Measurements from ENCODE around the gene INPP5B. TPM values are rescaled to one million over a fixed set of nuclear protein-coding genes. Genes with fewer than 3 reads are reported as not detected.

Gene INPP5B
- total RNA-seq, 2 experiments from 2014 or later: 26.3 to 26.7 TPM

DNA sequence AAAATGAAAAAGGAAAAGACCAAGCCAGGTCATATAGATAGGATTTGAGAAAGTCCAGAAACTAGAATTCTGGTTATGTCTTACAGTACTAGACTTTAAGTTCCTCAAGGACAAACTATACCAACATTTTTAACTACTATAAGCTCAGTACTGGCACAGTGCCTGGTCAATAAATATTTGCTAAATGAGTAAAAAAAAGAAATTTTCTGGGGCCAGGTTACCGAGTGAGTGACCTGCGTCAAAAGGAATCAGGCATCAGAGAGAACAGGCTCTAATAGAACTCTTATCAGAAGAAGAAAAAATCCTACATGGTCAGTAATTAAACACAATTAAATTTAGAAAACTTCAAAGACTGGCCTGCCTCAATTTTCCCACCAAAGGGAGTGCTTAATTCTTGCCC, 115.0 kb downstream of the INPP5B start:
- ChIA-PET POLR2A (interaction anchor here (1.0 kb wide), 1 partner anchor 25 kb away, joined by 3 read pairs; the partner anchor contains the start of gene C1orf122), CTCF (interaction anchor here (0.8 kb wide), 1 partner anchor 28 kb away, joined by 4 read pairs; no protein-coding TSS in a partner anchor)
- Mint-ChIP-seq H3K27ac (no peak overlapping the region), H3K9me3 (no peaks in the 10 kb centered on the region), H3K4me3 (no peak overlapping the region), H3K4me1 (no peaks in the 10 kb centered on the region), H3K27me3 (no peaks in the 10 kb centered on the region), H3K36me3 (ENCODE audit: low read depth) (peaks cover 61% of the 10 kb centered on the region)
- no peak for DNase-seq

DNA sequence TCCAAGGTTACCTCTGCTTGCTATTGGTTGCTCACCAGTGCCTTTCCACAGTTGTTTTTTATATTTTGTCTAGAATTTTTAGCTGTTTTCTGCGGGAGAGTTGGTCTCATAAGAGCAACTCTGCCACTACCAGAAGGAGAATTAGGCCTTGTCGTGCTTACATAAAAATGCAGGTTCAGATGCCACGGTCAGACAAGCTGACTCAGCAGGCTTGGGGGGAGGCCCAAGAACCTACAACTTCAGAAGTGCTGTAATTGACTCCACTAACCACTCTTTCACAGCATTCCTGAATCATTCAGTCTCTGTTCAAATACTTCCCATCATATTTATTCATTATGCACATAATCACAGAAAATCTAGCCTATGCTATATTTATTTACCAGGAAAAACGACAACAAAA, 115.7 kb downstream of the INPP5B start:
- POLR2A ChIA-PET: interaction anchor here (1.0 kb wide), 1 partner anchor 24 kb away, joined by 3 read pairs; the partner anchor contains the start of gene C1orf122
- CTCF ChIA-PET: no interaction called here
- DNase-seq: no peak
- Mint-ChIP-seq H3K36me3 (ENCODE audit: low read depth) (peaks cover 61% of the 10 kb centered on the region), H3K9me3 (no peaks in the 10 kb centered on the region), H3K27me3 (no peaks in the 10 kb centered on the region), H3K4me1 (no peaks in the 10 kb centered on the region), H3K27ac (no peak overlapping the region), H3K4me3 (no peak overlapping the region)

GRCh38 chr1:37828410-37829074, 118.3 kb downstream of the INPP5B start:
- H3K4me3 Mint-ChIP-seq: no peak overlapping the region
- ChIA-PET CTCF (interaction anchor here (0.7 to 2.5 kb wide), 2 partner anchors 31 to 457 kb away, joined by 3 to 10 read pairs; partner anchors contain the start of gene MTF1), POLR2A (no interaction called here)
- no peak overlapping the region for H3K27ac Mint-ChIP-seq
- no peaks in the 10 kb centered on the region for H3K27me3 Mint-ChIP-seq
- peaks cover 10% of the 10 kb centered on the region for H3K4me1 Mint-ChIP-seq
- peaks cover 45% of the 10 kb centered on the region for H3K36me3 Mint-ChIP-seq (ENCODE audit: low read depth)
- H3K9me3 Mint-ChIP-seq: no peaks in the 10 kb centered on the region
- no peak for DNase-seq

GRCh38 chr1:37825506-37825905, 121.3 kb downstream of the INPP5B start:
- peaks cover 40% of the 10 kb centered on the region for H3K36me3 Mint-ChIP-seq (ENCODE audit: low read depth)
- H3K27me3 Mint-ChIP-seq: no peaks in the 10 kb centered on the region
- ChIA-PET POLR2A (interaction anchor here (1.0 to 1.1 kb wide), 2 partner anchors 17 to 18 kb away, joined by 3 to 4 read pairs; partner anchors contain the start of genes C1orf122 and YRDC), CTCF (interaction anchor here (1.2 kb wide), 1 partner anchor 34 kb away, joined by 7 read pairs; the partner anchor contains the start of gene MTF1)
- no peak overlapping the region for H3K27ac Mint-ChIP-seq
- DNase-seq: no peak
- no peaks in the 10 kb centered on the region for H3K9me3 Mint-ChIP-seq
- H3K4me1 Mint-ChIP-seq: peaks cover 15% of the 10 kb centered on the region
- no peak overlapping the region for H3K4me3 Mint-ChIP-seq

GRCh38 chr1:37824001-37824400, 122.9 kb downstream of the INPP5B start:
- no peak overlapping the region for H3K27ac Mint-ChIP-seq
- peaks cover 15% of the 10 kb centered on the region for H3K4me1 Mint-ChIP-seq
- CTCF ChIA-PET: interaction anchor here (1.4 kb wide), 1 partner anchor 13 kb away, joined by 3 read pairs; no protein-coding TSS in a partner anchor
- no peaks in the 10 kb centered on the region for H3K27me3 Mint-ChIP-seq
- no peak overlapping the region for H3K4me3 Mint-ChIP-seq
- peaks cover 38% of the 10 kb centered on the region for H3K36me3 Mint-ChIP-seq (ENCODE audit: low read depth)
- no peaks in the 10 kb centered on the region for H3K9me3 Mint-ChIP-seq
- DNase-seq: no peak
- POLR2A ChIA-PET: no interaction called here

DNA sequence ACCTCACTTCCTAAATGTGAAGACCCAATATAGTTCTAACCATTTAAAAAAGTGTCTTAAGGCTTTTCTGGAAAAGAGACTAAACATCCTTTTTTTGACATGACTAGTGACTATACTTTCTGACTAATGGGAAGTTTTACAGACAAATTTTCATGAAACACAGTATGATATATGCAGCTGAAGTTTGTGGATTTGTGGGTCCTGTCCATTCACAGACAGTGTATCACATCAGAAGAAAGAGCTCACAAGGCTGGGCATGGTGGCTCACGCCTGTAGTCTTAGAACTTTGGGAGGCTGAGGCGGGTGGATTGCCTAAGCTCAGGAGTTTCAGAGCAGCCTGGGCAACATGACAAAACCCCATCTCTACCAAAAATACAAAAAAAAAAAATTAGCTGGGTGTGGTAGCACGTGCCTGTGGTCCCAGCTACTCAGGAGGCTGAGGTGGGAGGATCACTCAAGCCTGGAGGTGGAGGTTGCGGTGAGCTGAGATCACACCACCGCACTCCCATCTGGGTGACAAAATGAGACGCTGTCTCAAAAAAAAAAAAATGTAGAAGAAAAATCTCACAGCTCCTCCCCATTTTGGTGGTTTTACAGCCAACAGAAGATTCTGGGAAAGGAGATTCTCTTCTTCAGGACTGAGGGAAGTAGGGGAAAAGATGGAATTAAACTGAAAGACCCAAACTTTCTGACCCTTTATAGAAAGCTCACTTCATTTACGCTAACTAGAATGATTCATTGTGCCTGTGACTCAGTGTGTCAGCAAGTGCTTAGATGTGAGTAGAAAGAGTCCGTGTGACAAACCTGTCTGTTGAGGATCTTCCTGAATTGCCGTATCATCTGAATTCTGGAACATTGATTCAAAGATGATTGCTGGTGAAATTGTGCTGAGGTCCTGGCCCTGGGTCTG, 123.7 kb downstream of the INPP5B start:
- H3K27ac Mint-ChIP-seq: peak overlapping the region; percentile 50
- no peak overlapping the region for H3K4me3 Mint-ChIP-seq
- peaks cover 34% of the 10 kb centered on the region for H3K36me3 Mint-ChIP-seq (ENCODE audit: low read depth)
- DNase-seq: peak; percentile 32
- H3K27me3 Mint-ChIP-seq: no peaks in the 10 kb centered on the region
- ChIA-PET POLR2A (interaction anchor here (0.8 to 2.6 kb wide), 3 partner anchors 13 to 28 kb away, joined by 3 to 10 read pairs (median 3); partner anchors contain the start of genes C1orf122 and YRDC), CTCF (interaction anchor here (0.8 to 1.4 kb wide), 3 partner anchors 12 to 37 kb away, joined by 3 read pairs; partner anchors contain the start of gene MTF1)
- H3K4me1 Mint-ChIP-seq: peaks cover 15% of the 10 kb centered on the region
- no peaks in the 10 kb centered on the region for H3K9me3 Mint-ChIP-seq

DNA sequence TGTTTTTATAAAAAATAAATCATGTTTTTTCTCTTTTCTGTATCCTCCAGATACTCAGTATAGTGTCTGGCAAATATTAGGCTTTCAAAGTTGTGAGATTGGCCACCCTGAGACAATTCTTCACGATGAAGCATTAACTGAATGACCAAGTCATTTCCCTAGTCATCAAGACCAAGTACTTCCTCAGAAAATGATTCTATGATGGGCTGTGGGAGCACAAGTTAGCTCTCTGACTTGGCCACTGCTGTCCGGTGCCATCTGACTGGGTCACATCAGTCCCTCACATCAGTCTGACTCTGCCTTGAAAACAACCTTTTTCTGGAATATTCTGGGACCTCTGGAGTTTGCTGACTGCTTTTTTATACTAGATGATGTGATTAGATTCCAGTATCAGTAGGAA, 125.4 kb downstream of the INPP5B start:
- Mint-ChIP-seq H3K27ac (no peak overlapping the region), H3K9me3 (no peaks in the 10 kb centered on the region), H3K36me3 (ENCODE audit: low read depth) (peaks cover 31% of the 10 kb centered on the region), H3K27me3 (no peaks in the 10 kb centered on the region), H3K4me1 (peaks cover 15% of the 10 kb centered on the region), H3K4me3 (no peak overlapping the region)
- ChIA-PET POLR2A (interaction anchor here (2.6 kb wide), 1 partner anchor 14 kb away, joined by 10 read pairs; the partner anchor contains the start of genes C1orf122 and YRDC), CTCF (interaction anchor here (0.7 kb wide), 1 partner anchor 25 kb away, joined by 3 read pairs; no protein-coding TSS in a partner anchor)
- DNase-seq: no peak

GRCh38 chr1:37817481-37817880, 129.4 kb downstream of the INPP5B start:
- no peak for DNase-seq
- CTCF ChIA-PET: interaction anchor here (1.2 to 1.8 kb wide), 2 partner anchors 9 to 42 kb away, joined by 3 to 7 read pairs; partner anchors contain the start of genes C1orf122, MTF1 and YRDC

DNA sequence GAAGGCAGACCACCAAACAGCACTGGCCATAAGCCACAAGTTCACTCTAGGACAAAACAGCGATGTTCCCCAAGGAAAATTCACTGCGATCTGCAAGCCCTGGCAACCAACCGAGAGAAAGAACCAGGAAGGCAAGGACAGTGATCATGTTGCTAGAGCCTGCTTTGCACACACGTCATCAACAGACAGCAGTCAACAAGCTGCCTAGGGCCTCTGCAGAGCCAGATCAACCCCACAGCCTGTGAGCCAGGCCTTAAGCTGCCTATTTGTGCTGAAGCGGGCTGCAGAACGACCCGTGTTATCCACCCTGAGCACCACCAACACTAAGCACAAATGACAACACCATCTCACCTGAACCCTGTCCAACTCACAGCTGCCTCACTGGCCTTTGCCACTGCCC, 132.6 kb downstream of the INPP5B start:
- ChIA-PET POLR2A (no interaction called here), CTCF (no interaction called here)
- peaks cover 12% of the 10 kb centered on the region for H3K4me1 Mint-ChIP-seq
- DNase-seq: no peak
- H3K27ac Mint-ChIP-seq: no peak overlapping the region
- H3K27me3 Mint-ChIP-seq: no peaks in the 10 kb centered on the region
- no peaks in the 10 kb centered on the region for H3K9me3 Mint-ChIP-seq
- H3K36me3 Mint-ChIP-seq (ENCODE audit: low read depth): peaks cover 27% of the 10 kb centered on the region
- H3K4me3 Mint-ChIP-seq: no peak overlapping the region

More at GRCh38 chr1:37817481-37817880, 129.4 kb downstream of the INPP5B start:
- H3K4me3 Mint-ChIP-seq: no peak overlapping the region
- H3K4me1 Mint-ChIP-seq: peaks cover 3% of the 10 kb centered on the region
- peaks cover 38% of the 10 kb centered on the region for H3K36me3 Mint-ChIP-seq (ENCODE audit: low read depth)
- H3K27ac Mint-ChIP-seq: no peak overlapping the region
- POLR2A ChIA-PET: interaction anchor here (0.8 to 1.2 kb wide), 3 partner anchors 10 to 110 kb away, joined by 3 read pairs; partner anchors contain the start of genes C1orf122, MTF1 and YRDC
- H3K9me3 Mint-ChIP-seq: no peaks in the 10 kb centered on the region
- H3K27me3 Mint-ChIP-seq: no peaks in the 10 kb centered on the region

DNA sequence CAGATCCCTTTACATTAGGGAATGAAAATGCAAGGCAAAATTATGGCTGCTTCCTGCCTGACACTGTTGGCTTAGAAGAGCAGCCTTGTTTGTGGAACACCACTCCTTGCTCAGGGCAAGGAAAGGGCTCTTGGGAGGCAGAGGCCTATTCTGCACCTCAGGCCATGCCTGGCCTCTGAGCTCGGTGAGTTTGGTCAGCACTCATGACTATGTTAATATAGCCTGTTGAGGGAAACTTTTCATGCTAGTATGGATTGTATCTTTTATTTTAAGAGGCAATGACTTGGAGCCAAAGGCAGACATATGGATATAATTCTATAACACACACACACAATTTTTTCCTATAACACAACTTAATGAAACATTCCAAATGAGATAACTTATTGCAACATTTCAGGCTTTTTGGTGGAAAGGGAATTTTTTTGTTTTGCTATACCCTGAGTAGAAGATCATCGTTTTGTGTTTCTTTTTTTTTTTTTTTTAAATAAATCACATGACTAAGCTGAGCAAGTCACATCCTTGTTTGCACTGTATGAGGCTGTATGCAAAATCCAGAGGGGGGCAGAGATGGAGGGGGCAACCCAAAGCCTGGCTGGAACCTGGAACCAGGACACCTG, 133.2 kb downstream of the INPP5B start:
- Mint-ChIP-seq H3K27me3 (no peaks in the 10 kb centered on the region), H3K9me3 (no peaks in the 10 kb centered on the region), H3K4me3 (no peak overlapping the region), H3K27ac (no peak overlapping the region), H3K36me3 (ENCODE audit: low read depth) (peaks cover 27% of the 10 kb centered on the region), H3K4me1 (peaks cover 18% of the 10 kb centered on the region)
- ChIA-PET POLR2A (no interaction called here), CTCF (no interaction called here)
- no peak for DNase-seq

- H3K9me3 Mint-ChIP-seq: no peaks in the 10 kb centered on the region
- H3K4me3 Mint-ChIP-seq: no peak overlapping the region
- H3K27ac Mint-ChIP-seq: peak overlapping the region; percentile 27
- H3K36me3 Mint-ChIP-seq (ENCODE audit: low read depth): peaks cover 27% of the 10 kb centered on the region
- peak; percentile 68 for DNase-seq
- POLR2A ChIA-PET: interaction anchor here (1.4 kb wide), 1 partner anchor 121 kb away, joined by 3 read pairs; a partner anchor contains a TSS
- H3K27me3 Mint-ChIP-seq: no peaks in the 10 kb centered on the region
- CTCF ChIA-PET: interaction anchor here (0.6 kb wide), 1 partner anchor 12 kb away, joined by 3 read pairs; no protein-coding TSS in a partner anchor
- H3K4me1 Mint-ChIP-seq: peaks cover 31% of the 10 kb centered on the region
Observed at GRCh38 chr1:37811027-37811655, 135.7 kb downstream of the INPP5B start.

Data from activated CD4-positive, alpha-beta memory T cell treated with anti-CD3 and anti-CD28 coated beads, Interleukin-2, amount 10 ng/mL, durations not matched to agents 7 days and 5 days (primary cell).